Measurements from ENCODE around the gene RPS21. TPM values are rescaled to one million over a fixed set of nuclear protein-coding genes. Genes with fewer than 3 reads are reported as not detected.

Gene RPS21
- total RNA-seq, 2 experiments from 2014 or later: 2,670 to 2,760 TPM

DNA sequence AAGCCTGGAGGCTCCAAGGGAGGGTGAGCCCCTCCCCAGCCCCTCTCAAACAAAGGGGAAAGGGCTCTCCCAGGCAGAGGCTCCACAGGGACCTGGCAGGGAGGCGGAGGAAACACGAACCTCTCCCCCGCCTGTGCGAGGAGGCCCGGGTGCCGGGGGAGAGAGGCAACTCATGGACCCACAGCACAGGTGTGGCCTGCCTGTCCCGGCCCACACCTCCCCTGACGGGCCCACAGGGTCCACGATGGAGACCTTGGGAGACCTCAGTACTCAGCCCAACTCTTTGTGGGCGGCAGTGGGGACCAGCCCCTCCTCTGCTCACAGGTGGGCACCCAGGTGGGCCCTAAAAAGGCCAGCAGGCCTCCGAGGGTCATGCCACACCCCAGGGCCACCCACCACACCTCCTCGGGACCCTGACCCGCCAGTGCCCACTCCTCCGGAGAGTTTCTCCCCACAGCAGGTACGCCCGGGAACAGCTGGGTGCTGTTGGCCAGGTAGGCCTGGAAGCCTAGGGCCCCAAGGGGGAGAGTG, 32.0 kb upstream of the RPS21 start:
- no peak for ATAC-seq
- intact Hi-C loops (cut with micrococcal nuclease): no loop called here

DNA sequence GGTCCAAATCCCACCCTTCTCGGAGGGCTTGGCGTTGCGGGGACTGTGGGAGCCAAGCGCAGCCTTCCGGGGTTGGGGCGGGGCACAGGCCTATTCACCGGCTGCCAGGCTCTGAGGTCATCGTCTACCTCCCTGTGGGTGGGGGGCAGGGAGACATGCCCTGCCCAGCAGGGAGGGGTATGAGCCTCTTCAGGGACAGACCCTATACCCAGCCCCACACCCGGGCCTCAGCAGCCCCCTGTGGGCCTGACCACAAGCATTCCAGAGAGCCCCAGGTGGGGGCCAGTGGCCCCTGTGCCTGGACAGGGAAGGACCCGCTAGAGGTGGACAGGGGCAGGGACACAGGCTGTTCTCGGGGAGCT, 31.4 kb upstream of the RPS21 start:
- intact Hi-C loops (cut with micrococcal nuclease): no loop called here
- POLR2A ChIA-PET: no interaction called here
- Mint-ChIP-seq H3K27me3 (no peaks in the 10 kb centered on the region), H3K4me3 (no peak overlapping the region), H3K36me3 (ENCODE audit: low read depth) (no peaks in the 10 kb centered on the region), H3K9me3 (no peaks in the 10 kb centered on the region), H3K4me1 (ENCODE audit: low read depth) (no peaks in the 10 kb centered on the region), H3K27ac (no peak overlapping the region)
- no peak for ATAC-seq
- CTCF ChIA-PET: interaction anchor here (1.2 kb wide), 1 partner anchor 13 kb away, joined by 3 read pairs; no protein-coding TSS in a partner anchor
- TF ChIP-seq, protein P1, sequence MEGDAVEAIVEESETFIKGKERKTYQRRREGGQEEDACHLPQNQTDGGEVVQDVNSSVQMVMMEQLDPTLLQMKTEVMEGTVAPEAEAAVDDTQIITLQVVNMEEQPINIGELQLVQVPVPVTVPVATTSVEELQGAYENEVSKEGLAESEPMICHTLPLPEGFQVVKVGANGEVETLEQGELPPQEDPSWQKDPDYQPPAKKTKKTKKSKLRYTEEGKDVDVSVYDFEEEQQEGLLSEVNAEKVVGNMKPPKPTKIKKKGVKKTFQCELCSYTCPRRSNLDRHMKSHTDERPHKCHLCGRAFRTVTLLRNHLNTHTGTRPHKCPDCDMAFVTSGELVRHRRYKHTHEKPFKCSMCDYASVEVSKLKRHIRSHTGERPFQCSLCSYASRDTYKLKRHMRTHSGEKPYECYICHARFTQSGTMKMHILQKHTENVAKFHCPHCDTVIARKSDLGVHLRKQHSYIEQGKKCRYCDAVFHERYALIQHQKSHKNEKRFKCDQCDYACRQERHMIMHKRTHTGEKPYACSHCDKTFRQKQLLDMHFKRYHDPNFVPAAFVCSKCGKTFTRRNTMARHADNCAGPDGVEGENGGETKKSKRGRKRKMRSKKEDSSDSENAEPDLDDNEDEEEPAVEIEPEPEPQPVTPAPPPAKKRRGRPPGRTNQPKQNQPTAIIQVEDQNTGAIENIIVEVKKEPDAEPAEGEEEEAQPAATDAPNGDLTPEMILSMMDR (IDR thresholded peaks at IDR 0.05): no peak
- DNase-seq: no peak

More for the DNA sequence above, 32.0 kb upstream of the RPS21 start:
- Mint-ChIP-seq H3K27me3 (no peaks in the 10 kb centered on the region), H3K36me3 (ENCODE audit: low read depth) (no peaks in the 10 kb centered on the region), H3K27ac (no peak overlapping the region), H3K4me3 (no peak overlapping the region), H3K9me3 (no peaks in the 10 kb centered on the region), H3K4me1 (ENCODE audit: low read depth) (no peaks in the 10 kb centered on the region)
- CTCF ChIA-PET: no interaction called here
- TF ChIP-seq, protein P1 (IDR thresholded peaks at IDR 0.05): no peak
- POLR2A ChIA-PET: no interaction called here
- no peak for DNase-seq

DNA sequence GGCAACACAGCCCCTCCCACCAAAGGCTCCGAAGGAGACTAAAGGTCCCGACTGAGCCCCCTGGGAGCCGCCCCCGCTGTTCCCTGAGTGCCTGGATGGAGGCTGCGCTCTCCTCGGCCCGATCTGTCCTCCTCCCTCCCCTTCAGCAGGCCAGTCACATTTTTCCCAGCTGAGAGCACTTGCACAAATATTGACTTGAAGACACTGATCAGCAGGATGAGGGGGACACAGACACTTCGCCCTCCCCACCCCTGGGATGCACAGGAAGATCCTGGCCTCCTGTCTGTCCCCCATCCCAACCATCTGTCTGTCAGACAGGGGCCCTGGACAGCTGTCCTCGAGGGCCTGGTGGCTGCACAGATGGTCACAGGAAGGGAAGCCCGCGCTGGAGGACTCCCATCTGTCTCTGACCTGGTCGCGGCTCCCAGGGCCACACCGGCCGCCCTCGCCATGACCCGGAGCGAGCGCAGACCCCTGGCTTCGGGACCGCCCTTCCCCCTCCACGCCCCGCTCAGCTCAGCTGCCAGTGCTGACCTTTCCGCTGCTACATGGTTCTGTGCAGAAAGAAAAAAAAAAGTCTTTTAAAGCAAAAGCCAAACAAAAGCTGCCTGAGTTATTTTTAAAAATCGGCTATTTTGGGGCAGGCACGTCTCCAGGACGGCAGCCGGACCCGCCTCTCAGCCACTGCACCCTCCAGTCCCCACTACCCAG, 30.9 kb upstream of the RPS21 start:
- TF ChIP-seq, protein P1 (IDR thresholded peaks at IDR 0.05): no peak
- Mint-ChIP-seq H3K27ac (no peak overlapping the region), H3K9me3 (no peaks in the 10 kb centered on the region), H3K4me1 (ENCODE audit: low read depth) (no peaks in the 10 kb centered on the region), H3K4me3 (no peak overlapping the region), H3K27me3 (no peaks in the 10 kb centered on the region), H3K36me3 (ENCODE audit: low read depth) (no peaks in the 10 kb centered on the region)
- intact Hi-C loops (cut with micrococcal nuclease): no loop called here
- ChIA-PET POLR2A (no interaction called here), CTCF (interaction anchor here (1.2 kb wide), 1 partner anchor 13 kb away, joined by 3 read pairs; no protein-coding TSS in a partner anchor)
- no peak for DNase-seq
- ATAC-seq: no peak

DNA sequence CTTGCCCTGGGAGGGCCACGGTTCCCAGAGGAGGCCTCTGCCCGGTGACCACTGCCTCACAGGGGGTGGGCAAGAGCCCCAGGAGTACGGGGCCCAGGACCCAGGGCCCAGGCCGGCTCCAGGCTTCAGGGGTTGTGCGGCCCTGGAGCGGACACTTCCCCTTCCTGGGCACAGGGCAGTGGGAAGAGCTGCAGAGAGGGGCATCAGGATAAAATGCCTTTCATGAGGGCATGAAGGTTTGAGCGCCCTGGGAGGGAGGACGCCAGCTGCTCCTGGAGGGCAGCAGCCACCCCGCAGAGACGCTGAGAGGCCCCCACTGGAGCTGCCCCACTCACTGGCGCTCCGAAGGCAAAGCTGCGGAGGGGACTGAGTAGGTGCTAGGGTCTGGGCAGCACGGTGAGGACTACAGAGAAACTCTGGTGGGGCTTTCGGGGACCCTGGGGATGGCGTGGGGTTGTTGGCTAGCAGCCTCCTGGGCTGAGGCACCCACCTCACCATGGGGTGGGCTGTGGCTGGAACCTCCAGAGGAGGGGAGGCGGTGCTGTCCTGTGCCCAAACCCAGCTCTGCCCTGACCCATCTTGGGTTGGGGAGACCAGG, 30.2 kb upstream of the RPS21 start:
- CTCF ChIA-PET: interaction anchor here (1.2 kb wide), 1 partner anchor 12 kb away, joined by 3 read pairs; no protein-coding TSS in a partner anchor

More for the DNA sequence above, 30.2 kb upstream of the RPS21 start:
- TF ChIP-seq, protein P1 (IDR thresholded peaks at IDR 0.05): no peak
- no peak for ATAC-seq
- H3K27me3 Mint-ChIP-seq: no peaks in the 10 kb centered on the region
- no peaks in the 10 kb centered on the region for H3K4me1 Mint-ChIP-seq (ENCODE audit: low read depth)
- H3K36me3 Mint-ChIP-seq (ENCODE audit: low read depth): no peaks in the 10 kb centered on the region
- H3K27ac Mint-ChIP-seq: no peak overlapping the region
- DNase-seq: no peak
- H3K4me3 Mint-ChIP-seq: no peak overlapping the region
- POLR2A ChIA-PET: no interaction called here
- no peaks in the 10 kb centered on the region for H3K9me3 Mint-ChIP-seq
- intact Hi-C loops (cut with micrococcal nuclease): no loop called here
